ENCODE measurements around the gene ZBTB16.
A peak's percentile ranks its signal among the peaks of the same experiment; 100 is the strongest.

ZBTB16 gene

GRCh38 chr11:114065094-114065493 is 5.6 kb downstream of the ZBTB16 start:
- DNase-seq: no peak

GRCh38 chr11:114066046-114066648 is 6.6 kb downstream of the ZBTB16 start:
- DNase-seq: no peak

DNA sequence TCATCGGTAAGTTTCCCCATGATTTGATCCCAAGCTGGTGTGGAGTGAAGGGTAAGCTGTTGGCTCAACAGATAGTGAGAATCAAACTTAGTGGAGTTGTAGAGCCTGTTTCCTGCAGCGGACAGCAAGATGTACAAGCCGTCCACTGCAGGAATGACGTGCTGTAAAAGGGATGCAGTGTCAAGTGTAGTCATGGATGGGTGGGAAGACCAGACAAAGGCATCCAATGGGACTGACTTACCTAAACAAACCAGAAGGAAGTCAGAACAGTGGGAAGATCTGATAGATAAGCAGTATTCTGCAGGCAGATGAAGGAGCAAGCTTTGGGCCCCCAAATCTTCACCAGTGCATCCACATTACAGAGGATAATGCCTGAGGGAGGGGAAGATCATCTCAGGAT is 8.8 kb downstream of the ZBTB16 start:
- DNase-seq: no peak

DNA sequence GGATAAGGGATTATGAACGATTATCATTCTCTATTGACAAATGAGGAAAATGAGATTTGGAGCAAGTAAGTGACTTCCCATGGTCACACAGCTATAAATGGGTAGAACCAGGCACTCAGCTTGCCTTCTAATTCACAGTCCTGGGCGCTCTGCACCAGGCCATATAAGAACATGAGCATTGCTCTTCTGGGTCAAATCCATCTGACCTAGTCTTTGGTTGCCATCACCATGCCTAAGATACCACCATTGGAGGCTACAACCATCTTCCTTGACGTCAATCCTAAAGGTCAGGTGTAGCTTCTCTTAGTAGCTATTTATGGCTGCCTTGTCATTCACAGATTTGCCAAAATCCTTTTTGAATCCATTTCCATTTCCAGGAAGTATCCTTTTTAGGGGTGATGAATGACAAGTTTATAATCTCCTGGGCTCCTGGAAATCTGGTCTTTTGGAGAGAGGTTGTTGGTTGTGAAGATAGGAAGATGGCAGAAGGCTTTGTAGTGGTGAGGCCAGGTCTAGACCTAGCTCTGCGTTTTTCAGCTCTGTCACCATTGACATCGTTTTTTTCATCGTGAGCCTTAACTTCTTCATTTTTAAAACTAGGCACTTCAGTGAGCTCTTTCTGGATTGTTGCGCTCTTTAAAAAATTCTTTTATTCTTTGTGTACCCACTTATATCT is 11.1 kb downstream of the ZBTB16 start:
- no peak for DNase-seq

DNA sequence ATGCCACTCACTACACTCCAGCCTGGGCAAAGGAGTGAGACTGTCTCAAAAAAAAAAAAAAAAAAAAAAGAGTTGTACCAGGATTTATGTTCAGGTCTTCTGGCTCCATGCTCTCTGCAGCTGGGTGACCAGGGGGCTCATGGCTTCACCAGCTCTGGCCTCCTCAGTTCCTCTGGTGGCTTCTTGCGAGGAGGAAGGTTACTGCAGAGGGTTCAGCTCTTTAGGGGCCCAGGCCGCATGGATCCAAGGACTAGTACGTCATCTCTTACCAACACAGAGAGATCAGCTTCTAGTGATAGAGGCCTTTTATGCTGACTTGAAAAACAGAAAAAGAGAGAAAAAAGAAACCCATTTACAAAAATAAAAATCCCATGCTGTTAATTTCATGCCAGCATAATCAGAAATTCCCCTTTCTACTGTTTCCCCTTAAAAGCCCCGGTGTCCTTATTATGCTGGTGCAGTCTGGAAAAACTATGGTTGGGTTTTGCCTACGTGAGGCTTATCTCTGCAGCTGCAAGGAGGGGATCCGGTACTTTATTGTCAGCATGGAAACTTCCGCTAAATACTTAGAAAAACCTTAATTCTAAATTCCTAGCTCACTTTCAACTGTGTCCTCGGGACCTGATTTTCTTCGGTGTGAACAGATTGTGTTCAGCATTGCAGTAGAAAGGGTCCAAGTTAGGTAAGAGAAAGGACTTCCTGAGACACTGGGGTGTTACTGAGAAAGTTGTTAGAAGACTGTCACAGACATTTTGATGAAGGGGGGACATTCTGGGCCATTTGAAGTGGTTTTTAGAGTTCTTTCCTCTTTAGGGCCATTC is 13.7 kb downstream of the ZBTB16 start:
- no peak for DNase-seq

DNA sequence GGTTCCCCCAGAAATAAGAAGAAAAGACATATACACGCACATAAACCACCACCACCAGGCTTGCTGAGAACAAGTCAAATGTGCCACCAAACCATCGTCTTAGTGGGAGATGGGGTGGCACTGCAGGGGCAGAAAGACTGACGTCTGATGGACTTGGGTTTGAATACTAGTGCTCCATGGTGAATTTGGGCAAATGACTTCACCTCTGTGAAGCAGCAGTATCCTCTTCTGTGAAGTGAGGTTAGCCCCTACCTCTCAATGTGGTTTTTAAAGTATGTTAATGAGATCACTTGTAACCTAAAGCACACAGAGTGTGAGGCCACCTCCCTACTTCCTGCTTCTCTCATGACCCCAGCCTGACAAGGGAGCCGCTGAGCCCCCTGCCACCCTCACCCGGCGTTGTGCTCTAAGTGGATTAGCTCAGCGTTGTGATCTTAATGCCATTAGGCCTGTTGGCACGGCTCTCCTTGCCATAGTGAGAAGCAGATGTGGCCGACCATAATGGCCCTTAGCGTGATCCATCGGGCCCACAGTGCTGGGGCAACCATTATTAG is 14.4 kb downstream of the ZBTB16 start:
- no peak for DNase-seq

DNA sequence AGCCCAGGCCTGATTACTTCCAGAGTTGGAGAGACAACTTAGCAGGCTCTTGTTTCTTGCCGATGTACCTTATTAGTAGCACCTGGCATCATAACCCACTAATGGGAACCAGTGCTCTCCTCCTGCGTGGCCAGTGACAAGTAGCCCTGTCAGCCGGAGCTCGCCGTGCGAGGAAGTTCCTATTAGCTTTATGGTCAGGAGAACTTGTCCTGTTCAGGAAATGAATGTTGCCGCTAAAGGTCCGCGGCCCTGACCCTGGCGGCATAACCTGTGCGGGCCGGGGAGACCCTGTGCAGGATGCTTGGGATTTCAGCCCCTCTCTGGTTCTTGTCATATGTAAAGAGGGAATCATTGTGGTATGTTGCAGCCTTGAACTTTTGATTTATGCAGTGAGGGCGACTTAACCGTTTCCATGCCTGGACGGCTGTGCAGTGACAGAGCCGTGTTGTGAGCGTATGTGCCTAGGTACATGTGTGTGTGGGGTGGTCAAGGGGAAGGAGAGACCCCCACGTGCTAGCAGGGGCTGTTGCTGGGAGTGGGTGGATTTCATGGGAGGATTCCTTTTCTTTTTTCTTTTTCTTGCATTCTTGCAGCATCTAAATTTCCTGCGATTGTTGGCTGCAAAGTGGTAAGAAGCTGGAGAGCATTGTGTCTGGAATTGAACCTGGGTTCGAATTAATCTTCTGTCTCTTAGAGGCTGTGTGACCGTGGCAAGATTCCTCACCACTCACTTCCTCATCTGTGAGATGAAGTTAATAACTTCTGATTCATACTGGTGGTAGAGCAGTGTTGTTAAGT is 15.2 kb downstream of the ZBTB16 start:
- DNase-seq: no peak

DNA sequence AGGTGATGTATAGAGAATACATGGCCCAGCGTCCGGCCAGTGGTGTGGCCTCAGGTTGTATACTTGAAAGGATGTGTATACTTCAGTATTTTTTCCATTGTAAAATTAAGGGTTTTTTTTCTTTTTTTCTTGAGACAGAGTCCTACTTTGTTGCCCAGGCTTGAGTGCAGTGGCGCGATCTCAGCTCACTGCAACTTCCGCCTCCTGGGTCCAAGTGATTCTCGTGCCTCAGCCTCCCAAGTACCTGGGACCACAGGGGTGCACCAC is 15.8 kb downstream of the ZBTB16 start:
- no peak for DNase-seq

- DNase-seq: no peak
Measured at GRCh38 chr11:114075891-114076441, 16.5 kb downstream of the ZBTB16 start.

DNA sequence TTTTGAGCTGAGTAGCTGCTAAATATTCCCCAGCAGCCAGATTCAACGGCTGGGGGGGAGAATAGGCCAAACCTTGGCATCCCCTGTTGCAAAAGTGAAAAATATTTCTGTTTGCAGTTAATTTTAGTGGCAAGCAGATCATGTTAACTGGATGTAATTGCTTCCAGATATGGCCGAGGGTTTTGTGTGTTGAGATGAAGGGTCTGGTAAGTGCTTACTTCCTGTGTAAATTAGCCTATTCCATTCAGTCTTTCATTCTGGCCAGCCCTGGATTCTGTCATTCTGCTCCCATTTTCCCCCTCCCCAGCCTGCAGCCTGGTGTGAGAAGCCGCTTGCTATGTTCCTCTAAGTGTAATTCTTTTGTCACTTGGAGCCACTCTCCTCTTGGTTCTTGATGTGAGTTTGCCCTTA is 17.4 kb downstream of the ZBTB16 start:
- peak; percentile 80 for DNase-seq

- DNase-seq: peak; percentile 18
Measured at GRCh38 chr11:114077482-114078305, 18.2 kb downstream of the ZBTB16 start.

- peak; percentile 38 for DNase-seq
Measured at GRCh38 chr11:114078423-114078822, 18.9 kb downstream of the ZBTB16 start.

DNA sequence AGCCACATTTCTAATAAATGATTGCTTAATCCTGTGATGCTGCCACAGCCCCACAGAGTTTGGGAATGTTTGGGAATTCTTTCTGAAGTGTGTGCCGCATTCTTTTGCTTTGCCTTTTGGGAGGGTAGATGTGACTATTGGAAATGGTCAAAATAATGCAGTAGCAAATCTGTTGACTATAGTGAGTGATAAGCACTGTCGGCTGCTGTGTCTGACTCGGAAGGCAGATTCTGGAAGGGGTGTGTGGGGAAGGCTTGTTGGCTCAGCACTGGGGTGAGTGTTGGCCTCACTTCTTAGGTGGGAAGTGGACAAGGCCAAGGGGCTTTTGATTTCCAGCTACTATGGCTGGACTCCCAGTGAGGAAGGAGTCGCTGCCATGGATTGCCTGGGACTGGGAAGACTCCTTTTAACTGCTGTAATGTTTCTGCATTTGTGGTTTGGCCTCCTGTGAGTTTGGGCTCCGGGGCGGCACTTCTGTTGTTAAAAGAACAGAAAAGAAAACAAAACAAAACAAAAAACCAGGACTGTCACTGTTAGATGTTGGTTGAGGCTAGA is 20.1 kb downstream of the ZBTB16 start:
- DNase-seq: no peak

DNA sequence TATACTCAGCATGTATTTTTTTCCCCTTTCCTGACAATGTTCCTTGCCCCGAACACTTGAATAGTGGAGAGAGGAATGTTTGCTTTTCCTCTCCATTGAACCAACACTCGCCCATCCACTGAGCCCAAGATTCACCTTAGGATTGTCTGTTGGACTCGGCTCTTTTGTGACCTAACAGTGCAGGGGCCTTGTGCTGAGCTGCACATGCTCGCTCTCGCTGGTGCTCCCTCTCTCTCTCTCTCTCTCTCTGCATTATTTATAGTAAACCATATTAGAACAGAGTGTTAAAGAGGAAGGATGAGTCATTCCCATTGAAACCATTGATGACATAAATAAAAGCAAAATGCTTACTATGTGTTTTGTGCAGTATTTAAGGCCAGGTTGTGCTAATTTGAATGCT is 20.7 kb downstream of the ZBTB16 start:
- DNase-seq: no peak

- no peak for DNase-seq
Measured at GRCh38 chr11:114080769-114081168, 21.3 kb downstream of the ZBTB16 start.

DNA sequence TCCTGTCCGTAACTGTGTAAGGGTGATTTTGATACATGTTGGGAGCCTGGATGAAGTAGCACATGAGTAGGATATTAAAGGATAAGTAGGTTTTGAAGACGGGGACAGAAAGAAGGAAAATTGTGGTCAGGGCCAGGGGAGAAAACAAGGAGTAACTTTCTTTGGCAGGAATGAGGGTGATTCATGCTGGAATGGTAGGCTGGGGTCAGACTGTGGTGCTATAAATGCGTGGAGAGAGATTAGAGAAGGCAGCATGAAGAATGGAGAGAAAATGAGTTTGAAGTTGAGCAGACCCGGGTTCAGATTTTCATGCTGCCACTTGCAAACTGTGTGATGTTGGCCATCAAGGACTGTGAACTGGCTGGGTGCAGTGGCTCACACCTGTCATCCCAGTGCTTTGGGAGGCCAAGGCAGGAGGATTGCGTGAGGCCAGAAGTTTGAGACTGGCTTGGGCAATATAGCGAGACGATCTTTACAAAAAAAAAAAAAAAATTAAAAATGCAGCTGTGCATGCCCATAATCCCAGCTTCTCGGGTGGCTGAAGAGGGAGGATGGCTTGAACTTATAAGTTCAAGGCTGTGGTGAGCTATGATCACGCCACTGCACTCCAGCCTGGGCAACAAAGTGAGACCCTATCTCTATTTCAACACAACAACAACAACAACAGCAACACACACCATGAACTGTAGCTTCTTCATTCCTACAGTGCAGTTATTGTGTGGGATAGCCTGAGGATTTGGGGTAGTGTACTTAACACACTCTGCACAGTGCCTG is 22.3 kb downstream of the ZBTB16 start:
- DNase-seq: no peak

GRCh38 chr11:114082415-114082748 is 22.9 kb downstream of the ZBTB16 start:
- DNase-seq: no peak

DNA sequence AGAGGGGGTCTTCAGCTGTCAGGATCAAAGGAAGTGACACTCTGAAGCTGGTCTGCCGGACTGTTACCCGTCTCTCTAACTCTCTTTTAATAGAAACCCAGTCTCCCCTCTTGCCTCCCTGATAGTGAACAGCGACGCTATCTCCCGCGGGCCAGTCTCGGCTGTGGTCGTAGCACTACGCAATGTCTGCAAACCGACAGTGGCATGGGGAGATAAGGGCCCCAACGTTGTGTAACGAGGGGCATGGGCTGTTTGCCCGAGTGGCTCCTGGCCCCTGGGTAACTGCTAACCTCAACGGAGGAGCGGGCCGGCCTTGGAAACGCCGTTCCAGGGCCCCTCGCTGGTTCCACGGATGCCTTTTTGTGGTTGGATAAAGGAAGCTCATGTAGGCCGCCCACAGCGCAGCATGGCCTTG is 23.3 kb downstream of the ZBTB16 start:
- no peak for DNase-seq

DNA sequence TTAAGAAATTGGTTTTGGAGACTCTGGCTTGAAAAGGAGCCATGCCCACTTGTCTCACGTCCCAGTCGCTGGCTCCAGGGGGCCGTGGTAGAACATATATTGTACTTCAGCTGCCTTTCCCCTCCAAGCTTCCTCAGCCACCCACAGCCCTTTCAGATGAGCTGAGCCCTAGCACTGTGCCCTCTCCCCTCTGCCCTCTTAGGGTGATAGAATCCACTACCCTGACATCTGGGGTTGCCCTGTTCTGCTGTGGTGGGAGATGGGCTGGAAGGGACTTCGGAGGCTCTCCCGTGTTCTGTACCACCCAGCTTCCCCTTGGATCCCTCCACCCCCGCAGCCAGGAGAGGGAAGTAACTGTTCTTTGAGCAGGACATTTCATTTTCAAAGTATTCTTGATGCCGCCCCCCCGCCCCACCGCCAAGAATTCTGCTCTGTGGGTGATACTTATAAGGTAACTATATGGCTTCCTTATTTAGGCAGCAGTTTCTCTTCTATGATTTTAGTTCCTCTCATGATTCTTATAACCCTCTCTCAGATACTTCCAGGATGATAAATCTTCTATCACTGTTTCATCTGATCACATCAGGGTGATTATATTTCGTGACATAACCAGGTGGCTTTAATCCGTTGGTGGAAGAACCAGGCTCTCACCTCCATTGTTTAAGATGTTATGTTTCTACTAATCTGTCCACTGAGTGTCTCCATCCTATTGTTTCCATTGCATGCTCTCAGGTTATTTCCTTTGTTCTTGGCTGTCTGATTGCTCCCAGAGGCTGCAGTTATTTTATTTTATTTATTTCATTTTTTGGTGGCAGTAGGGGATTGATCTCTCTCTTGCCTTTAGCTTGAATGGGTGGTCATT is 24.1 kb downstream of the ZBTB16 start:
- DNase-seq: no peak

GRCh38 chr11:114084414-114084813 is 24.9 kb downstream of the ZBTB16 start:
- no peak for DNase-seq

Data from NCI-H1417 treated with DMSO at 0.1 percent for 48 hours (cell line).